CD1c-positive myeloid dendritic cell (primary cell): ENCODE results near the gene CDKN1B.
"Not testable (repeated sequence)": the region's sequence is repeated elsewhere in the genome, so short reads cannot be mapped to it uniquely, and the experiment has no call there.

ENCODE experiments used
- DNase-seq: peaks from one replicate; pipeline ENCODE4 v3.0.0-alpha.2; 2016; ENCODE audit errors: extremely low spot score

Gene CDKN1B

GRCh38 chr12:12724421-12725085, 7.4 kb downstream of the CDKN1B start:
- no peak for DNase-seq

- peak; percentile 97 for DNase-seq
Measured at GRCh38 chr12:12725086-12725955, 8.2 kb downstream of the CDKN1B start.

GRCh38 chr12:12725956-12726554, 8.9 kb downstream of the CDKN1B start:
- no peak for DNase-seq

- peak; percentile 20 for DNase-seq
Measured at GRCh38 chr12:12726555-12727093, 9.5 kb downstream of the CDKN1B start.

- DNase-seq = no peak
Measured at GRCh38 chr12:12731178-12731577, 14.0 kb downstream of the CDKN1B start.

- DNase-seq = no peak
Measured at GRCh38 chr12:12731785-12732184, 14.6 kb downstream of the CDKN1B start.

GRCh38 chr12:12733118-12733517, 15.9 kb downstream of the CDKN1B start:
- no peak for DNase-seq

- no peak for DNase-seq
Measured at GRCh38 chr12:12734054-12734453, 16.9 kb downstream of the CDKN1B start.

- no peak for DNase-seq
Measured at GRCh38 chr12:12734561-12735071, 17.4 kb downstream of the CDKN1B start.

GRCh38 chr12:12735301-12735700, 18.1 kb downstream of the CDKN1B start:
- DNase-seq = no peak

GRCh38 chr12:12736759-12737676, 19.9 kb downstream of the CDKN1B start:
- DNase-seq = peak; percentile 63

- DNase-seq = not testable (repeated sequence)
Measured at GRCh38 chr12:12738152-12738551, 21.0 kb downstream of the CDKN1B start.

- no peak for DNase-seq
Measured at GRCh38 chr12:12741660-12742059, 24.5 kb downstream of the CDKN1B start.

- DNase-seq = no peak
Measured at GRCh38 chr12:12744546-12745305, 27.6 kb downstream of the CDKN1B start.

GRCh38 chr12:12745576-12746211, 28.5 kb downstream of the CDKN1B start:
- DNase-seq = no peak

- no peak for DNase-seq
Measured at GRCh38 chr12:12747278-12747677, 30.1 kb downstream of the CDKN1B start.

GRCh38 chr12:12748044-12748443, 30.9 kb downstream of the CDKN1B start:
- no peak for DNase-seq

GRCh38 chr12:12749433-12749832, 32.3 kb downstream of the CDKN1B start:
- no peak for DNase-seq

- no peak for DNase-seq
Measured at GRCh38 chr12:12755923-12756322, 38.8 kb downstream of the CDKN1B start.

GRCh38 chr12:12757121-12757520, 40.0 kb downstream of the CDKN1B start:
- no peak for DNase-seq
